Measurements from ENCODE around the gene SLCO2A1.
"Not testable (repeated sequence)": the region's sequence is repeated elsewhere in the genome, so short reads cannot be mapped to it uniquely, and the experiment has no call there.

The SLCO2A1 gene

GRCh38 chr3:134073583-134073945 lies 43.8 kb upstream of the SLCO2A1 start:
- H3K27ac ChIP-seq (ENCODE audit: insufficient read depth, low read length, poor library complexity, severe bottlenecking): no peak overlapping the region
- no peaks in the 10 kb centered on the region for H3K27me3 ChIP-seq (replicated peaks; ENCODE audit: control insufficient read depth, insufficient read depth, low read length, poor library complexity, severe bottlenecking)
- no peaks in the 10 kb centered on the region for H3K9me3 ChIP-seq (ENCODE audit: control insufficient read depth, low read length)
- no peak for DNase-seq
- H3K36me3 ChIP-seq (ENCODE audit: control insufficient read depth, insufficient read depth, low read length): no peaks in the 10 kb centered on the region
- H3K4me3 ChIP-seq (ENCODE audit: insufficient read depth, low read depth, low read length, poor library complexity, severe bottlenecking): no peak overlapping the region
- no peaks in the 10 kb centered on the region for H3K4me1 ChIP-seq (ENCODE audit: control insufficient read depth, insufficient read depth, low read length, poor library complexity, severe bottlenecking)

- Histone ChIP-seq H3K36me3 (ENCODE audit: control insufficient read depth, insufficient read depth, low read length) (no peaks in the 10 kb centered on the region), H3K27me3 (replicated peaks; ENCODE audit: control insufficient read depth, insufficient read depth, low read length, poor library complexity, severe bottlenecking) (no peaks in the 10 kb centered on the region), H3K27ac (ENCODE audit: insufficient read depth, low read length, poor library complexity, severe bottlenecking) (no peak overlapping the region), H3K4me3 (ENCODE audit: insufficient read depth, low read depth, low read length, poor library complexity, severe bottlenecking) (no peak overlapping the region), H3K9me3 (ENCODE audit: control insufficient read depth, low read length) (no peaks in the 10 kb centered on the region), H3K4me1 (ENCODE audit: control insufficient read depth, insufficient read depth, low read length, poor library complexity, severe bottlenecking) (no peaks in the 10 kb centered on the region)
- DNase-seq: no peak
These were observed 43.3 kb upstream of the SLCO2A1 start for GRCh38 chr3:134072881-134073582.

DNA sequence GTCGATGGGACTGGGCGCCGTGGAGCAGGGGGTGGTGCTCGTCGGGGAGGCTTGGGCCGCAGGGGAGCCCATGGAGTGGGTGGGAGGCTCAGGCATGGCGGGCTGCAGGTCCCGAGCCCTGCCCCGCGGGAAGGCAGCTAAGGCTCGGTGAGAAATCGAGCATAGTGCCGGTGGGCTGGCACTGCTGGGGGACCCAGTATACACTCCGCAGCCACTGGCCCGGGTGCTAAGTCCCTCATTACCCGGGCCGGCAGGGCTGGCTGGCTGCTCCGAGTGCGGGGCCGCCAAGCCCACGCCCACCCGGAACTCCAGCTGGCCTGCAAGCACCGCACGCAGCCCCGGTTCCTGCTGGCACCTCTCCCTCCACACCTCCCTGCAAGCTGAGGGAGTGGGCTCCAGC lies 40.6 kb upstream of the SLCO2A1 start:
- H3K4me3 ChIP-seq (ENCODE audit: insufficient read depth, low read depth, low read length, poor library complexity, severe bottlenecking); DNase-seq; H3K27me3 ChIP-seq (replicated peaks; ENCODE audit: control insufficient read depth, insufficient read depth, low read length, poor library complexity, severe bottlenecking); H3K9me3 ChIP-seq (ENCODE audit: control insufficient read depth, low read length); H3K27ac ChIP-seq (ENCODE audit: insufficient read depth, low read length, poor library complexity, severe bottlenecking); H3K4me1 ChIP-seq (ENCODE audit: control insufficient read depth, insufficient read depth, low read length, poor library complexity, severe bottlenecking); H3K36me3 ChIP-seq (ENCODE audit: control insufficient read depth, insufficient read depth, low read length): not testable (repeated sequence)

DNA sequence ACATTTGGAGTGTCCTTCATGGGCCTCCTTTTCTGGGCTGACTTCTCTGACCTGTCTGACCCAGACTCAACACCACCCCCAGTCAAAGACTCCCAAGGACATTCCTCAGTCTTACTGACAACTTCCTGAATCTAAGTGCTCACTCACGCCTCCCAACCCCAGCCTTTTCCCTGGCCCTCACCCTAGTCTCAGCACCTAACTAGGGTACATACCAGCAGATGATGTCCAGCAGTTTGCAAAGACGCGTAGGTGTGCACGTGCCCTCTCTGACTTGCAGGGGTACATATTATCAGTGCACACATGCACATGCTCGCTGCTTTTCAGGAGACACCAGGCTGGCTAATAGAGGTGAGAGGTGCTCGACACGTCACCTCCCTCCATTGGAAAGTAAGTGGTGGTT lies 38.7 kb upstream of the SLCO2A1 start:
- Histone ChIP-seq H3K4me1 (ENCODE audit: control insufficient read depth, insufficient read depth, low read length, poor library complexity, severe bottlenecking) (no peaks in the 10 kb centered on the region), H3K36me3 (ENCODE audit: control insufficient read depth, insufficient read depth, low read length) (no peaks in the 10 kb centered on the region), H3K27ac (ENCODE audit: insufficient read depth, low read length, poor library complexity, severe bottlenecking) (no peak overlapping the region), H3K4me3 (ENCODE audit: insufficient read depth, low read depth, low read length, poor library complexity, severe bottlenecking) (no peak overlapping the region), H3K27me3 (replicated peaks; ENCODE audit: control insufficient read depth, insufficient read depth, low read length, poor library complexity, severe bottlenecking) (no peaks in the 10 kb centered on the region), H3K9me3 (ENCODE audit: control insufficient read depth, low read length) (no peaks in the 10 kb centered on the region)
- no peak for DNase-seq

DNA sequence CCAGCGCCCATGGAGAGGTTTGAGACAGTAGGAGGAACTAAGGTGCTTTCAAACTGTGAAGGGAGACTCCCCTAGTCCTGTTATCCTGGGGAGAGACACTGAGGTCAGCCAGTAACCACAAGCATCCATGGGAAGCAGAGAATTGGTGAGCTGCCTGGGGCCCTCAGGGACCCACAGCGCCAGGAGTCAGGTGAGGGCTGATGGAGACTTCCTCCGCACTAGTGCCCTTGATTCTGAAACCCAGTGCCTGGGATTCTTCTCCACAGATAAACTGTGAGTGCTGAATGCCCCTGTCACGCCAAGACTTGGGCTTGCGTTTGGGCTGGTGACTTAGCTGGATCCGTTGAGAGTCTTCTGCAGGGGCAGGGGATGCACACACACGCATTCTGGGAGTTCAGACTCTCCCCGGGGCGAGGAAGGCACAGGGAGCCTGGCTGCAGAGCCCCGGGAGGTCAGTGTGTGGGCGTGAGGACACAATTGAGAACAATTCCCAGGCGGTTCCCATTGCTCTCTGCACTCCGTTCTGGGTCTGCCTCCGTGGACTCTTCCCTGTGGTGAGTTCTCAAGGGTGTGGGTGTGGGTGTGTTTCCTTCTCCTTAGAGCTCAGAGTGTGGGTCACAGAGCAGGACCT lies 37.9 kb upstream of the SLCO2A1 start:
- no peak for DNase-seq

GRCh38 chr3:134066651-134067530 lies 37.2 kb upstream of the SLCO2A1 start:
- no peak overlapping the region for H3K27ac ChIP-seq (ENCODE audit: insufficient read depth, low read length, poor library complexity, severe bottlenecking)
- H3K4me3 ChIP-seq (ENCODE audit: insufficient read depth, low read depth, low read length, poor library complexity, severe bottlenecking): no peak overlapping the region
- H3K36me3 ChIP-seq (ENCODE audit: control insufficient read depth, insufficient read depth, low read length): no peaks in the 10 kb centered on the region
- H3K27me3 ChIP-seq (replicated peaks; ENCODE audit: control insufficient read depth, insufficient read depth, low read length, poor library complexity, severe bottlenecking): no peaks in the 10 kb centered on the region
- H3K4me1 ChIP-seq (ENCODE audit: control insufficient read depth, insufficient read depth, low read length, poor library complexity, severe bottlenecking): no peaks in the 10 kb centered on the region
- H3K9me3 ChIP-seq (ENCODE audit: control insufficient read depth, low read length): no peaks in the 10 kb centered on the region
- DNase-seq: no peak

More for the DNA sequence above, 37.9 kb upstream of the SLCO2A1 start:
- H3K9me3 ChIP-seq (ENCODE audit: control insufficient read depth, low read length): no peaks in the 10 kb centered on the region
- no peak overlapping the region for H3K27ac ChIP-seq (ENCODE audit: insufficient read depth, low read length, poor library complexity, severe bottlenecking)
- H3K4me3 ChIP-seq (ENCODE audit: insufficient read depth, low read depth, low read length, poor library complexity, severe bottlenecking): no peak overlapping the region
- no peaks in the 10 kb centered on the region for H3K4me1 ChIP-seq (ENCODE audit: control insufficient read depth, insufficient read depth, low read length, poor library complexity, severe bottlenecking)
- no peaks in the 10 kb centered on the region for H3K27me3 ChIP-seq (replicated peaks; ENCODE audit: control insufficient read depth, insufficient read depth, low read length, poor library complexity, severe bottlenecking)
- no peaks in the 10 kb centered on the region for H3K36me3 ChIP-seq (ENCODE audit: control insufficient read depth, insufficient read depth, low read length)

GRCh38 chr3:134066158-134066541 lies 36.4 kb upstream of the SLCO2A1 start:
- H3K27ac ChIP-seq (ENCODE audit: insufficient read depth, low read length, poor library complexity, severe bottlenecking): no peak overlapping the region
- no peak for DNase-seq
- no peaks in the 10 kb centered on the region for H3K36me3 ChIP-seq (ENCODE audit: control insufficient read depth, insufficient read depth, low read length)
- no peaks in the 10 kb centered on the region for H3K4me1 ChIP-seq (ENCODE audit: control insufficient read depth, insufficient read depth, low read length, poor library complexity, severe bottlenecking)
- H3K4me3 ChIP-seq (ENCODE audit: insufficient read depth, low read depth, low read length, poor library complexity, severe bottlenecking): no peak overlapping the region
- no peaks in the 10 kb centered on the region for H3K27me3 ChIP-seq (replicated peaks; ENCODE audit: control insufficient read depth, insufficient read depth, low read length, poor library complexity, severe bottlenecking)
- no peaks in the 10 kb centered on the region for H3K9me3 ChIP-seq (ENCODE audit: control insufficient read depth, low read length)

DNA sequence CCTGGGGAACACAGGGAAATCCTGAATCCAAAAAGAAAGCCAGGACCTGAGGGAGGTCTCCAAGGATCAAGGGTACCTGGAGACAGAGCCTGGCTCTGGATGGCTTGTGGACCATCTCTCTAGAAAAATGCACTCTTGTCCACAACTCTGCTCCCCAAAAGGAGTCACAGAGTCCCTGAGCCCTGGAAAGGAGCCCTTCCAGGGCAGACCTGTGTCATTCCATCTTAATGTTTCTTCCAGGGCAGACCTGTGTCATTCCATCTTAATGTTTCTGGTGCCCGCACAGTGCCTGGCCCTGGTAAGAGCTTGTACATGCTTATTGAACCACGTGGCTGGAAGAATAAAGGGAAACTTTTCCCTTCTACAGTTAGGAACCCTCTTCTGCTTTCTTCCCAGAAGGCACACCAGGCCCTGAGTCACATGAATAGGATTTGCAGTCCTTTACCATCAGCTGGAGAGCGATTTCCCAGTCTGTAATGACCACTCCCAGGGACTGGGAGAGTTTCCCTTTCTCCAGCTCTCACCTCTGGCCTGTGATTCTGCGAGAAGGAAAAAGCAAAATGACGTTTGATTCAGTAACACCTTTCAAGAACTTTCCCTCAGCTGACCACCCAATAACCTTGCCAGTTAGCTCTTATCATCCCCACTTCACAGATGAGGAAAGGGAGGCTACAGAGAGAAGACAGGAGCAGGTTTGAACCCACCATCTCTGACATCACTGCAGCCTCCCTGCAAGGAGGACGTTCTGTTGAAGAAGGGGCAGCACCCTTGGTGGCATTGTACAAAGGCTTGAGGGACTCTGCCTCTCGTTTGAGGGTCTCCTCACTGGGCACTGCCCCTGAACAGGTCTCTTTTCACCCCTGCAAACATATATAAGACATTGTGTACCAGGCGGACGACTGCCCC lies 35.8 kb upstream of the SLCO2A1 start:
- DNase-seq: no peak
- Histone ChIP-seq H3K36me3 (ENCODE audit: control insufficient read depth, insufficient read depth, low read length) (no peaks in the 10 kb centered on the region), H3K27me3 (replicated peaks; ENCODE audit: control insufficient read depth, insufficient read depth, low read length, poor library complexity, severe bottlenecking) (no peaks in the 10 kb centered on the region), H3K4me3 (ENCODE audit: insufficient read depth, low read depth, low read length, poor library complexity, severe bottlenecking) (no peak overlapping the region), H3K27ac (ENCODE audit: insufficient read depth, low read length, poor library complexity, severe bottlenecking) (no peak overlapping the region), H3K9me3 (ENCODE audit: control insufficient read depth, low read length) (no peaks in the 10 kb centered on the region), H3K4me1 (ENCODE audit: control insufficient read depth, insufficient read depth, low read length, poor library complexity, severe bottlenecking) (no peaks in the 10 kb centered on the region)

DNA sequence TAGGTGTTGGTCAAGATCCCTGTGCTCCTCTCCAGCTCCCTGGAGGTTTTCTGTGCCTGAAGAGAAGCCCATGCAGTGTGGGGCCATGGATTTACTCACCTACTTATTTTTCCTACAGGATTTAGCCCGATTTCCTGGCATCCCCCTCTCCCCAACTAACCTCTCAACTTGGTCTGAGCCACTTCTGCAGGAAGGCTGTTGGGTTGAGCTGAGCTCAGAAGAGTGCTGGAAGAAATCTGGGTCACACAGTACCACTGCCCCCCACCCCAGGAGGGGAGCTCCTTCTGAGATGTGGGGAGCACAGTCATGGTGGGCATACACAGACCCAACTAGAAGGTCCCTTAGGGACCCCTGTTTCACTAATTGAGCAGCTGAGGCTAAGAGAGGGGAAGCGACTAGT lies 34.4 kb upstream of the SLCO2A1 start:
- no peak for DNase-seq
- Histone ChIP-seq H3K36me3 (ENCODE audit: control insufficient read depth, insufficient read depth, low read length) (no peaks in the 10 kb centered on the region), H3K27me3 (replicated peaks; ENCODE audit: control insufficient read depth, insufficient read depth, low read length, poor library complexity, severe bottlenecking) (no peaks in the 10 kb centered on the region), H3K4me3 (ENCODE audit: insufficient read depth, low read depth, low read length, poor library complexity, severe bottlenecking) (no peak overlapping the region), H3K9me3 (ENCODE audit: control insufficient read depth, low read length) (no peaks in the 10 kb centered on the region), H3K4me1 (ENCODE audit: control insufficient read depth, insufficient read depth, low read length, poor library complexity, severe bottlenecking) (no peaks in the 10 kb centered on the region), H3K27ac (ENCODE audit: insufficient read depth, low read length, poor library complexity, severe bottlenecking) (no peak overlapping the region)

Measured in effector memory CD4-positive, alpha-beta T cell (primary cell).